OCI-LY7 (cell line): ENCODE measurements around the gene MTHFD1.

ENCODE experiments used
- EZH2phosphoT487 ChIP-seq: fragments of 200-600 bp; sonication (generic); IDR thresholded peaks from 2 replicates; pipeline ENCODE4 v1.6.1; 2018; ENCODE audit warnings: low read depth, borderline replicate concordance, mild to moderate bottlenecking, mixed run types, antibody characterized with exemption, low read length, moderate library complexity, mixed read lengths
- TF ChIP-seq, protein P1 (sequence below): fragments of 200-600 bp; sonication (generic); conservative IDR thresholded peaks from 2 replicates; pipeline ENCODE4 v1.5.1; 2014; ENCODE audit warnings: mild to moderate bottlenecking, antibody characterized with exemption, low read length, moderate library complexity, mixed read lengths

DNA sequence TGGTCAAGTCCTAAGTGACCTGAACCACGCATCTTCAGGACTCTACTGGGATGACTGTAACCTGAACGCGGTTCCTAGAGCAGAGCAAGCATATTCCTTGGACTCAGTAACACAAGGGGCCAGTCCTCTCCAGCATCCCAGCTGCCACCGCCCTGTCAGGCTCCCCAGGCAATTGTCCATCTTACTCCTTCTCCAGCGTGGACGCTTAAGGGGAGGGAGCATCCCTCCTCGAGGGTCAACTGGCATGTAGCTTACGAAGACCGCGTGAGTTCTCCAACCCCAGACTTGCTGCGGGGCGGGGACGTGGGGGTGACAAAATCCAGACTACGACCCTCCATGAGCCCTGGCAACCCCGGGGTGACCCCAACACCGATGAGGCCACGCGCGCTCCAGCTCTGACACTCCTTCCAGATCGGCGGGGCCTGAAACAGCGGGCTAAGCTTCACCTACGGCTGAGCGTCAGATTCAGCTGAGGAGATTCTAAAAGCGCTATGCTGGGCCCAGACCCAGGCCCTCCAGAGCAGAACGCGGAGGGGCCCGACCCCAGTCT is 846 bp upstream of the MTHFD1 start:
- TF ChIP-seq, protein P1, sequence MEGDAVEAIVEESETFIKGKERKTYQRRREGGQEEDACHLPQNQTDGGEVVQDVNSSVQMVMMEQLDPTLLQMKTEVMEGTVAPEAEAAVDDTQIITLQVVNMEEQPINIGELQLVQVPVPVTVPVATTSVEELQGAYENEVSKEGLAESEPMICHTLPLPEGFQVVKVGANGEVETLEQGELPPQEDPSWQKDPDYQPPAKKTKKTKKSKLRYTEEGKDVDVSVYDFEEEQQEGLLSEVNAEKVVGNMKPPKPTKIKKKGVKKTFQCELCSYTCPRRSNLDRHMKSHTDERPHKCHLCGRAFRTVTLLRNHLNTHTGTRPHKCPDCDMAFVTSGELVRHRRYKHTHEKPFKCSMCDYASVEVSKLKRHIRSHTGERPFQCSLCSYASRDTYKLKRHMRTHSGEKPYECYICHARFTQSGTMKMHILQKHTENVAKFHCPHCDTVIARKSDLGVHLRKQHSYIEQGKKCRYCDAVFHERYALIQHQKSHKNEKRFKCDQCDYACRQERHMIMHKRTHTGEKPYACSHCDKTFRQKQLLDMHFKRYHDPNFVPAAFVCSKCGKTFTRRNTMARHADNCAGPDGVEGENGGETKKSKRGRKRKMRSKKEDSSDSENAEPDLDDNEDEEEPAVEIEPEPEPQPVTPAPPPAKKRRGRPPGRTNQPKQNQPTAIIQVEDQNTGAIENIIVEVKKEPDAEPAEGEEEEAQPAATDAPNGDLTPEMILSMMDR = no peak
- TF ChIP-seq EZH2phosphoT487 = no peak
